ENCODE data around the gene AHCYL2.

AHCYL2 gene

GRCh38 chr7:129435414-129435829 lies 210.6 kb downstream of the AHCYL2 start:
- DNase-seq (ENCODE audit: low read depth), result no peak
- TF ChIP-seq CTCF (IDR thresholded peaks at IDR 0.05; ENCODE audit: control insufficient read depth, insufficient read depth, low read depth, low read length, missing control alignments), result no peak
- peak overlapping the region; percentile 71 for H3K4me3 ChIP-seq (ENCODE audit: control insufficient read depth, low read depth, low read length)

GRCh38 chr7:129436335-129436923 lies 211.6 kb downstream of the AHCYL2 start:
- DNase-seq (ENCODE audit: low read depth), result no peak
- no peak overlapping the region for H3K4me3 ChIP-seq (ENCODE audit: control insufficient read depth, low read depth, low read length)
- TF ChIP-seq CTCF (IDR thresholded peaks at IDR 0.05; ENCODE audit: control insufficient read depth, insufficient read depth, low read depth, low read length, missing control alignments), result no peak

GRCh38 chr7:129437190-129437589 lies 212.4 kb downstream of the AHCYL2 start:
- no peak for DNase-seq (ENCODE audit: low read depth)
- TF ChIP-seq CTCF (IDR thresholded peaks at IDR 0.05; ENCODE audit: control insufficient read depth, insufficient read depth, low read depth, low read length, missing control alignments), result no peak
- no peak overlapping the region for H3K4me3 ChIP-seq (ENCODE audit: control insufficient read depth, low read depth, low read length)

- no peak for TF ChIP-seq CTCF (IDR thresholded peaks at IDR 0.05; ENCODE audit: control insufficient read depth, insufficient read depth, low read depth, low read length, missing control alignments)
- DNase-seq (ENCODE audit: low read depth), result no peak
- no peak overlapping the region for H3K4me3 ChIP-seq (ENCODE audit: control insufficient read depth, low read depth, low read length)
Measured at GRCh38 chr7:129438281-129438838, 213.5 kb downstream of the AHCYL2 start.

- no peak overlapping the region for H3K4me3 ChIP-seq (ENCODE audit: control insufficient read depth, low read depth, low read length)
- TF ChIP-seq CTCF (IDR thresholded peaks at IDR 0.05; ENCODE audit: control insufficient read depth, insufficient read depth, low read depth, low read length, missing control alignments), result no peak
- DNase-seq (ENCODE audit: low read depth), result no peak
Measured at GRCh38 chr7:129438839-129439651, 214.2 kb downstream of the AHCYL2 start.

GRCh38 chr7:129439963-129440625 lies 215.3 kb downstream of the AHCYL2 start:
- no peak for TF ChIP-seq CTCF (IDR thresholded peaks at IDR 0.05; ENCODE audit: control insufficient read depth, insufficient read depth, low read depth, low read length, missing control alignments)
- DNase-seq (ENCODE audit: low read depth), result no peak
- no peak overlapping the region for H3K4me3 ChIP-seq (ENCODE audit: control insufficient read depth, low read depth, low read length)
